ENCODE data around the gene WNT3. TPM values are rescaled to one million over a fixed set of nuclear protein-coding genes. Genes with fewer than 3 reads are reported as not detected.
"Not testable (repeated sequence)": the region's sequence is repeated elsewhere in the genome, so short reads cannot be mapped to it uniquely, and the experiment has no call there.

The WNT3 gene
- total and polyA plus RNA-seq, 4 donors: 0.19 to 4.3 (median 2.7) TPM

- H3K9ac ChIP-seq (ENCODE audit: low read depth in 1 of 2, low read length in 2 of 2): no peak overlapping the region
- H3K36me3 ChIP-seq (ENCODE audit: control insufficient read depth in 4 of 4, insufficient read depth in 3 of 4, low read depth in 1 of 4, low read length in 3 of 4): peaks cover 0 to 5% (median under 1%) of the 10 kb centered on the region in 4 donors
- H3K27ac ChIP-seq (ENCODE audit: low read depth in 1 of 2, low read length in 2 of 2): no peak overlapping the region
- WGBS: 70% methylated on average over 56 of the region's 56 CpGs
- no peak for DNase-seq (ENCODE audit: low spot score)
- peaks cover 10 to 25% (median 18%) of the 10 kb centered on the region in 4 donors for H3K4me1 ChIP-seq (ENCODE audit: control insufficient read depth in 4 of 4, insufficient read depth in 4 of 4, low read length in 3 of 4)
- H3K9me3 ChIP-seq (ENCODE audit: control insufficient read depth in 4 of 4, low read length in 3 of 4): no peaks in the 10 kb centered on the region
- TF ChIP-seq, protein P1, sequence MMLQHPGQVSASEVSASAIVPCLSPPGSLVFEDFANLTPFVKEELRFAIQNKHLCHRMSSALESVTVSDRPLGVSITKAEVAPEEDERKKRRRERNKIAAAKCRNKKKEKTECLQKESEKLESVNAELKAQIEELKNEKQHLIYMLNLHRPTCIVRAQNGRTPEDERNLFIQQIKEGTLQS (IDR thresholded peaks at IDR 0.05): no peak
- TF ChIP-seq YY1 (IDR thresholded peaks at IDR 0.05) (no peak), SP1 (IDR thresholded peaks at IDR 0.05) (no peak), TAF1 (conservative IDR thresholded peaks at IDR 0.05) (no peak), RXRA (IDR thresholded peaks at IDR 0.05) (no peak), JUND (IDR thresholded peaks at IDR 0.05) (no peak), RAD21 (IDR thresholded peaks at IDR 0.05) (no peak), FOXA2 (IDR thresholded peaks at IDR 0.05) (no peak), NR2F2 (IDR thresholded peaks at IDR 0.05) (no peak), EGR1 (IDR thresholded peaks at IDR 0.05; ENCODE audit: low read depth in 2 of 2) (no peak), CTCF (IDR thresholded peaks at IDR 0.05; ENCODE audit: low read depth, low read length, missing input control) (no peak), REST (IDR thresholded peaks at IDR 0.05) (no peak), HNF4A (conservative IDR thresholded peaks at IDR 0.05) (no peak), HNF4G (IDR thresholded peaks at IDR 0.05) (no peak), FOXA1 (IDR thresholded peaks at IDR 0.05) (no peak), MAX (IDR thresholded peaks at IDR 0.05) (no peak)
- TF ChIP-seq, protein P2, sequence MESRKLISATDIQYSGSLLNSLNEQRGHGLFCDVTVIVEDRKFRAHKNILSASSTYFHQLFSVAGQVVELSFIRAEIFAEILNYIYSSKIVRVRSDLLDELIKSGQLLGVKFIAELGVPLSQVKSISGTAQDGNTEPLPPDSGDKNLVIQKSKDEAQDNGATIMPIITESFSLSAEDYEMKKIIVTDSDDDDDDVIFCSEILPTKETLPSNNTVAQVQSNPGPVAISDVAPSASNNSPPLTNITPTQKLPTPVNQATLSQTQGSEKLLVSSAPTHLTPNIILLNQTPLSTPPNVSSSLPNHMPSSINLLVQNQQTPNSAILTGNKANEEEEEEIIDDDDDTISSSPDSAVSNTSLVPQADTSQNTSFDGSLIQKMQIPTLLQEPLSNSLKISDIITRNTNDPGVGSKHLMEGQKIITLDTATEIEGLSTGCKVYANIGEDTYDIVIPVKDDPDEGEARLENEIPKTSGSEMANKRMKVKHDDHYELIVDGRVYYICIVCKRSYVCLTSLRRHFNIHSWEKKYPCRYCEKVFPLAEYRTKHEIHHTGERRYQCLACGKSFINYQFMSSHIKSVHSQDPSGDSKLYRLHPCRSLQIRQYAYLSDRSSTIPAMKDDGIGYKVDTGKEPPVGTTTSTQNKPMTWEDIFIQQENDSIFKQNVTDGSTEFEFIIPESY (IDR thresholded peaks at IDR 0.05): no peak
- peak overlapping the region in 1 of 3 donors; percentile 6 for H3K4me3 ChIP-seq (ENCODE audit: low read depth in 1 of 3, low read length in 3 of 3)
- no peaks in the 10 kb centered on the region for H3K27me3 ChIP-seq (ENCODE audit: control insufficient read depth in 4 of 4, insufficient read depth in 4 of 4, low read length in 3 of 4)
Observed at GRCh38 chr17:46769531-46770438, 48.7 kb downstream of the WNT3 start.

GRCh38 chr17:46768896-46769295, 49.6 kb downstream of the WNT3 start:
- not testable (repeated sequence) for H3K27me3 ChIP-seq (ENCODE audit: control insufficient read depth in 4 of 4, insufficient read depth in 4 of 4, low read length in 3 of 4); H3K4me3 ChIP-seq (ENCODE audit: low read depth in 1 of 3, low read length in 3 of 3); H3K9me3 ChIP-seq (ENCODE audit: control insufficient read depth in 4 of 4, low read length in 3 of 4); H3K27ac ChIP-seq (ENCODE audit: low read depth in 1 of 2, low read length in 2 of 2); H3K36me3 ChIP-seq (ENCODE audit: control insufficient read depth in 4 of 4, insufficient read depth in 3 of 4, low read depth in 1 of 4, low read length in 3 of 4); H3K9ac ChIP-seq (ENCODE audit: low read depth in 1 of 2, low read length in 2 of 2); DNase-seq (ENCODE audit: low spot score)
- H3K4me1 ChIP-seq (ENCODE audit: control insufficient read depth in 4 of 4, insufficient read depth in 4 of 4, low read length in 3 of 4): peaks cover 10 to 25% (median 18%) of the 10 kb centered on the region in 4 donors
- 97% methylated on average over 14 of the region's 14 CpGs for WGBS
